Inflammatory macrophage treated with lipopolysaccharide for 1 hour (primary cell): ENCODE data around the gene RHCE.
"Not testable (repeated sequence)": the region's sequence is repeated elsewhere in the genome, so short reads cannot be mapped to it uniquely, and the experiment has no call there.

Experiments used
- DNase-seq, 2 donors: peaks; one replicate each; pipeline ENCODE4 v3.0.0-alpha.2; 2020 to 2022

RHCE gene

DNA sequence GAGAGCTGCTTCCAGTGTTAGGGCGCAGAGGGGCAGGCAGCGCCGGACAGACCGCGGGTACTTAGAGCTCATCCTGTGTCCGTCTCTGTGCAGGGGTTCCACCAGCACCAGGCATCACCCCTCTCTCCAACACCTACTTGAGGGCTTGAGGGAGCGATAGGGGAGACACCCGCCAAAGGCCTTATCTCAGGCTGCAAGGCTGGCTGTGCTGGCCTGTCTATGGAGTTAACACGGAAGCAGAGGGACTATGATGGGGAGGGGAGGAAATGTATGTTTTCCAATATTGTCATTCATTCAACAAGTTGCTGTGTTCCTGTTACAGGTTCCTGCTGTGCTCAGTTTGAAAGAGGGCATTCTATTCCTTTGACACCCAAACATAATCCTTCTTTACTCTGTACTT is at the start of gene RHCE:
TSS of gene RHCE (minus strand) at position 111 of the 400 bp plus-strand sequence. CDS start at position 72, 39 bp downstream.
- DNase-seq, result not testable (repeated sequence)

DNA sequence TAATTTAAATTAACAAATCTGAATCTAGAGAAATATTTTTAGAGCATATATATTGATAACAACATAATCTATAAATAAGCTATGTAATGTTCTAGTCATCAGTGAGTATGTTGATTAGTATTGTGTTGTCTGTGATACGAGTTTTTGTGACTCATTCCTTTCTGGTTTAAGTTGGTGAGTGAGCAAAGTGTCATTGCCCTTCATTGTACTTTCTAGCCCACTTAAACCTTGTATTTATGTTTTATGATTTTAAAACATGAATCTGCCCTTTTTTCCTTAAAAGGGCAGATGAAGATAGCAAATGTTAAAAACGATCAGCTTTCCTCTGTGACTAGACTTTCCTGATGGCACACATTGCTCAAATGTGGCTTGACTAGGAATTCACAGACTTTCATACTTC is 48.6 kb upstream of the RHCE start:
- DNase-seq, result no peak

DNA sequence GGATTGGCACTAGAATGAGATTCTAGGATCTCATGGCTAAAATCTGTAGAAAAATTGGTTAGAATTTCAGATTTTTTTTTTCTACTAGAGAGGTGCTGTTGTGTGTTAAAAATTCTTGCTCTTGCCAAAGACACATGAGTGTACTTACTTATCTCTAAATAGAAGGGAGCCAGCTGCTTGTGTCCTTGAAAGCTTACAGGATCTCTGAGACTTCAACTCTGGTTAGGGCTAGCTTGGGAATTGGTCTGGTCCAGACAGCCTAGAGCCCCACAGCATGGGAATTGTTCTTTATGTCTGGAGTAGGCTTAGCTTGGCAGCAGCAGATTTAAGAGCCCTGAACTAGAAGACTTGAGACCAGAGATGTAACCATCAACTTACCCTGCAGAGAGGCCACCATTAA is 47.4 kb upstream of the RHCE start:
- no peak for DNase-seq

GRCh38 chr1:25467616-25468015 is 47.0 kb upstream of the RHCE start:
- no peak for DNase-seq

GRCh38 chr1:25467193-25467592 is 46.6 kb upstream of the RHCE start:
- no peak for DNase-seq

- no peak for DNase-seq
Measured at GRCh38 chr1:25462732-25463131, 42.1 kb upstream of the RHCE start.

DNA sequence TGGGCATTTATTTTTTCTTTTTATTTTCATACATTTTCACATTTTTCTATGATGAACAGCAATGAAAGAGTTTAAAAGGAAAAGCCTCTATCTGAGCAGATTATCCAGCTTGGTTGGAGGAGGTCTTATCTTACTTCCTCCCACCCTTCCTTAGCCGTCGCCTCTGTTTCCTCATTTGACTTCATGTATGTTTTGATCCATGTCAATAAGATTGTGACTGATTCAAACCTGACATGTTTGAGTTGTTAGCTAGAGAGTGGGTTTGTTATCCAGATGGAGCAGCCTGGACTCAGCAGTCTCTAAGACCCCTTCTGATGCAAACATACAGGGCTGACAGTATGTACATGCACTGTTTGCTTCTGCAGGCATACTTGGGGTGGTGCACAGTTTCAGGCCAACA is 41.2 kb upstream of the RHCE start:
- DNase-seq, result peak; percentile 6 to 14

GRCh38 chr1:25460816-25461215 is 40.2 kb upstream of the RHCE start:
- not testable (repeated sequence) for DNase-seq

- DNase-seq, result no peak
Measured at GRCh38 chr1:25460020-25460419, 39.4 kb upstream of the RHCE start.

DNA sequence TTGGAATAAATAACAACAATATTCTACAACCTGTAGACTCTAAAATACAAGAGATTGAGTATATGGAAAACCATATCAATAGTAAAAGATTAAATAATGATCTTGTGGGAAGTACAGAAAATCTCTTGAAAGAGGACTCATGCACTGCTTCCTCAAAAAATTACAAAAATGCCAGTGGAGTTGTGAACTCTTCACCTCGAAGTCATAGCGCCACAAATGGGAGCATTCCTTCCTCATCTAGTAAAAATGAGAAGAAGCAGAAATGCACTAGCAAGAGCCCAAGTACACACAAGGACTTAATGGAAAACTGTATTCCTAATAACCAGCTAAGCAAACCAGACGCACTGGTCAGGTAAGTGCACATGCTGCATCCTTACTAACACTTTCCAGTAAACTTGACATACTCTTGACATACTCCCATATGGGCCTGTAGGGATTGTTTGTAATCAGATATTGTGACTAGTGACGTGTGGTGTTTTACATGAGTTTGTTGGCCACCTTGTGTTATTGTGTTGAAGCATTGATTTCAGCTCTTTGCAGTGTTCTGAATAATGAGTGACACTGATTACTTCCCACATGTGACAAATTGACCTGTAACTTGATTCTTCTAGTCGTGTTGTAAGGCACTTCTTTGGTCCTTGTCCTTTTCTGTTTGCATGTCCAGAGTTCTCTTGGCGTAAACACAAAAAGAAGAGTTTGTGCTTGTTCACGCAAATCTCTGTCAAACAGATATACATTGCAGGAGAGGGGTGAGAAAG is 38.1 kb upstream of the RHCE start:
- DNase-seq, result peak; percentile 65 to 69

- DNase-seq, result peak; percentile 19 to 55
Measured at GRCh38 chr1:25456502-25456901, 35.9 kb upstream of the RHCE start.

- peak in 1 of 2 donors; percentile 38 for DNase-seq
Measured at GRCh38 chr1:25451908-25452307, 31.3 kb upstream of the RHCE start.

GRCh38 chr1:25450891-25451290 is 30.3 kb upstream of the RHCE start:
- DNase-seq, result no peak

GRCh38 chr1:25447547-25447946 is 26.9 kb upstream of the RHCE start:
- DNase-seq, result no peak

GRCh38 chr1:25445993-25446538 is 25.4 kb upstream of the RHCE start:
- no peak for DNase-seq

DNA sequence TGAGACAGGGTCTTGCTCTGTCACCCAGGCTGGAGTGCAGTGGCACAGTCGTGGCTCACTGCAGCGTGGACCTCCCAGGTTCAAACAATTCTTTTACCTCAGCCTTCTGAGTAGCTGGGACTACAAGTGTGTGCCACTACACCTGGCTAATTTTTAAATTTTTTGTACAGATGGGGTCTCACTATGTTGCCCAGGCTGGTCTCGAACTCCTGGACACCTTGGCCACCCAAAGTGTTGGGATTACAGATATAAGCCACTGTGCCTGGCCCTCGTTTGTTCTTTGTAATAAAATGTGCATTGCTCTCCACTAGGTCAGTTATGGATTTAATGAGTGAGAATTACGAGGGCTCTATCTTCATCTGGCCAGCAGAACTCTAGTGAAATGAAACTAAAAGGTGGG is 24.0 kb upstream of the RHCE start:
- DNase-seq, result not testable (repeated sequence)

GRCh38 chr1:25443030-25443699 is 22.5 kb upstream of the RHCE start:
- DNase-seq, result no peak

- DNase-seq, result no peak
Measured at GRCh38 chr1:25442178-25442577, 21.6 kb upstream of the RHCE start.

DNA sequence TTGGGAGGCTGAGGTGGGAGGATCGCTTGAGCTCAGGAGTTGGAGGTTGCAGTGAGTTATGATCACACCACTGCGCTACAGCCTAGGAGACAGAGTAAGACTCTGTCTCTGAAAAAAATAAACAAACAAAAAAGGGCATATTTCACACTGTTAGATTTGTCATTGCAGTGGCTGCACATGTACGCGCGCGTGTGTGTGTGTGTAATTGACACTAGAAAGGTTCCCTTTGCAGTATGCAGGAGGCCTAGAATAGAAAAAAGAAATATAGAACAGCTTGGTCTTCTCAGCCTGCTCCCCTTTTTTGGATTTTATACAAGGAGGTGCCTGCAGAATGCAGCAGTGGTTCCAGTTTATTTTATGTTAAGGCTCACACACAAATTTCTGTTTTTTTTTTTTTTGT is 18.7 kb upstream of the RHCE start:
- DNase-seq, result no peak

DNA sequence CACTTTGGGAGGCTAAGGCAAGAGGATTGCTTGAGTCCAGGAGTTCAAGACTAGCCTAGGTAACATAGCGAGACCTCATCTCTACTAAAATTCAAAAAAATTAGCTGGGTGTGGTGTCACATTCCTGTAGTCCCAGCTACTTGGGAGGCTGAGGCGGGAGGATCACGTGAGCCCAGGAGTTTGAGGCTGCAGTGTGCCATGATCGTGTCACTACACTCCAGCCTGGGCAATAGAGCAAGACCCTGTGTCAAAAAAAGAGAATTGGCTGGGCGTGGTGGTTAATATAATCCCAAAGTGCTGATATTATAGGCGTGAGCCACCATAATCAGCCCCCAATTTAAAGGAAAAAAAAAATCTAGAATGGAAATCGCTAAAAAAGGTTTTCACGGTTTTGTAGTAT is 17.0 kb upstream of the RHCE start:
- no peak for DNase-seq

DNA sequence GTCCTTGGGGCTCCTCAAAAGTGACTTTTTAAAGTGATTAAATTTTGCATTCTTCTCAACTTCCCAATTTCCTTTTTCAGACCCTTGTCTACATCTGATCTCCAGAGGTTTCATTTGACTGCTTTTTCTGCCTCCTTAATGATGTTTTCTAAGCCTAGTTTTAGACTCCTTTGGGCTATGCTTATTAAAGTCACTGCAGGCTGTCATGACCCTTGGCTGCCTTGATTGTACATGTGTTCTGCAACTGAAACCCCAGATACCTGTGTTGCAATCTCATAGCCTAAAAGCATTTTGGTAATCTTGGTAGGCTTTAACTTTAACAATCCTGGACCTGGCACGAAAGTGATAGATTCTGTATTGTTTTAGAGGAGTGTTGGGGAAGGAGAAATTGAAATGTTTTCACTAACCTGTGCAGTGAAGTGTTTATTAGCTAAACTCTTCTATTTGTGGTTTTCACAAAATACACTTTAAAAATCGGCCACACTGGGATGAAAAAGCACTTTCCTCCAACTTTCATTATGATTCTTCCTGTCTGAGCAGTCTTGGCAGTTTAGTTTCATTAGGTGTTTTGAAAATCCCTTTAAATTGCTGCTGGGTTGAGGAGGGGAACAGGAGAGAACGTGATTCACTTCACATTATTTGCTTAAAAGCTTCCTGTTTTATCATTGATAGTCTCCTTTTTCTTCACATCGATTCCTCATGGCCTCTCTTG is 14.9 kb upstream of the RHCE start:
- DNase-seq, result peak; percentile 23 to 27

- DNase-seq, result no peak
Measured at GRCh38 chr1:25433389-25434186, 13.0 kb upstream of the RHCE start.
